ENCODE data around the gene AMZ1.
"Not testable (repeated sequence)": the region's sequence is repeated elsewhere in the genome, so short reads cannot be mapped to it uniquely, and the experiment has no call there.

AMZ1 gene

DNA sequence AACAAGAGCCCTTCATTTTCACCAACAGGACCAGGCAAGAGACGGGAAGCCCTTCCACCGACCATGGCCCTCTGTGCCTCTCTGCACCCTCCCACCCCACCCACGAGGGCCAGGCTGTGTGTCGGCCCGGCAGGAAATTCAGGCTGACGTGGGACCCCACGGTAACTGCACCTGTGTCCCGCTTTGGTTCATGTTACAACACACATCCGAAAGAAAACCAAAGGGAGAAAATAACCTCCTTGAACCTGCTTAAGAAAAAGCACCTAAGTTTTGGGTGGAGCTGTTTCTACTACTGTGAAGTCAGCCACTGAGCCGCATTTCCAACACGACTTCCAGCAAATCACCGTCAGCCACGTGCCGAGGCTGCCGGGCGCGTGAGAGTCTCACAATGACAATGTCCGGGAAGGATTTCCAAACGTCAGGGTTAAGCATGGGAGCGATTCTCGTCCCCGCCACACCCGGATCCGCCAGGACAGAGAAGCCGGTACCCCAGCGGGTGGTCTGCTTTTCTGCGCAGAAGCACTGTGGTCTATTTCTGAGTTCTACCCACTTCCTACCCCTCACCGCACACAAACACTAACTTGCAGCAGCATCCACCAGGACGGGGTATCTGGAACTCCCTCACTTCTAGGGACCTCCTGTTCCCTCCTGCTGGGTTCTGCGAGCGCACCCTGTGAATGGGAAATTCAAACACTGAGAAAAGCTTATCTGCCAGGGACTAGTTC is 36.6 kb downstream of the AMZ1 start:
- DNase-seq (ENCODE audit: low read depth in 1 of 2, low spot score in 1 of 2): no peak

DNA sequence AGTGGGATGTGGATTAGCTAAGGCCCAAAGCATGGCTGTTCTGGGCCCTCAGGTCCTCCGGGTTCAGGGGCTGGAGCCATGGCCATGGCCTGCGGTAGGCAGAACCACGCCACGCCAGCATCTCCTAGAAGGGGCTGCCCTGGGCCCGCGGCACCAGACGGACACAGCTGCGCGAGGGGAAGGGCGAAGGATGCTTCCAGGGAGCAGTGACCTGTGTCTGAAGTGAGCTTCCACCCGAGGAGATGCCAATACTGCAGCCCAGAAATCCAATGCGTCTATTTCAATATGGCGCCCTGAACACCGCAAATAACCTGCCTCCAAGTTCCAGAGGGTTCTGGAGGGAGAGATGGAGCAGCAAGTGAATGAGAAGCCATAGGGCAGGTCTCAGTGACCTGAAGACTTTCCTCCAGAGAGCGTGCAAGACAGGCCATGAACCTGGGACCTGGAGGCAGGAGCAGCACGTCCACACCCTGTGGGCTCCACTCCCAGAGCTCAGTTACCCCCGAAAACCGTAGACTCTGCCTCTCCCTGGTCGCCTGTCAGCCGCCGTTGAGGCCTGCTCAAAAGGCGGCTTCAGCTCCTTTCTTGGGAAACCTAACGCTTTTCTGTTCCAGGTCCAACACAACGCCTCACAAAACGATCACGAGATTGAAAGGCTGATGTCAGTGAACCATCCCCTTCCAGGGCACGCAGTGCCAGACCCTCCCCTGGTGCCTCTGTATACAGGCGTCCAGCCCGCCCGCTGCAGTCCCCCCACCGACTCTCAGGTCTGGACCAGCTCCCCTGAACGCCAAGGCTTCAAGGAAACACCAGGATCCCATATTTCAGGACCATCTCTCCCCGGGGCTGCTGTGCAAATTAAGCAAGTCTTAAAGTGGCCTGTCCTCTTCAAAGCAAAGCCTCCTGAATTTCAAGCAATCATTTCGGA is 37.4 kb downstream of the AMZ1 start:
- DNase-seq (ENCODE audit: low read depth in 1 of 2, low spot score in 1 of 2): no peak

DNA sequence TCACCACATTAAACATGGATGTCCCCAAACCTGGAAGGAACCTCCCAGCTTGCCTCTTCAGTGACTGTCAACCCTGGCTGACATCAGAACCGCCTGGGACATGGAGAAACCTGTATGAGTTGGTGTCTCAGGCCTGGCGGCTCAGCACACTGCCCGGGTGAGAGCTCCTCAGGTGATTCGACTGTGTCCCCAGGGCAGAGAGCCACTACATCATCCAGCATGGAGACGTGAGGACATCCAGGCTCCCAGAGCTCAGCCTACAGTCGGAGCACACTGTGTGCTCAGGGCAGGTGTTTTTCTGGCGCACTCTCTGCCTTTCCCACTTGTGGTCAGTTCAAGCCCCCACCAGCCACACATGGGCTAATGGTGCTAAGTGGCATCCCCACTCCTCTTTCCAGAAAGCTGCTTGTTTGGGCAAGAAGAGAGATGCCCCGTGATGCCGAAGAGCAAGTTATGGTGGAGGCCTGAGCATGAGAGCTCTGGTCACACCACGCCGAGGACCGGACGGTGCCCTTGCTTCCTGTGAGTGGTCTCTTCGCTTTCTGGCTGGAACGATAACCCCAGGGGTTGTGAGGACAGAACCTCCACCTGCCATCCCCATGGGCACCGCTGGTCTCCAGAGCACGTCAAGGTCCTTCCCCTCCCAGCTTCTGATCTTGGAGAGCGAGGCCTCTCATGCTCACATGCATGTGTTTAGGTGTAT is 38.5 kb downstream of the AMZ1 start:
- DNase-seq (ENCODE audit: low read depth in 1 of 2, low spot score in 1 of 2): no peak

DNA sequence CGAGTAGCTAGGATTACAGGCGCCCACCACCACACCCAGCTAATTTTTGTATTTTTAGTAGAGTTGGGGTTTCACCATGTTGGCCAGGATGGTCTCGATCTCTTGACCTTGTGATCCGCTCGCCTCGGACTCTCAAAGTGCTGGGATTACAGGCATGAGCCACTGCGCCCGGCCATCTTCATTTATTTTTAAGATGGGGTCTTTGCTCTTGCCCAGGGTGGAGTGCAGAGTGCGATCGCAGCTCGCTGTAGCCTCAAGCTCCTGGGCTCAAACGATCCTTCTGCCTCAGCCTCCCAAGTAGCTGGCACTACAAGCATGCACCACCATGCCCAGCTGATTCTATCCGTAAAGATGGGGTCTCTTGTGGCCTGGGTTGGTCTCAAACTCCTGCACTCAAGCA is 39.2 kb downstream of the AMZ1 start:
- not testable (repeated sequence) for DNase-seq (ENCODE audit: low read depth in 1 of 2, low spot score in 1 of 2)

DNA sequence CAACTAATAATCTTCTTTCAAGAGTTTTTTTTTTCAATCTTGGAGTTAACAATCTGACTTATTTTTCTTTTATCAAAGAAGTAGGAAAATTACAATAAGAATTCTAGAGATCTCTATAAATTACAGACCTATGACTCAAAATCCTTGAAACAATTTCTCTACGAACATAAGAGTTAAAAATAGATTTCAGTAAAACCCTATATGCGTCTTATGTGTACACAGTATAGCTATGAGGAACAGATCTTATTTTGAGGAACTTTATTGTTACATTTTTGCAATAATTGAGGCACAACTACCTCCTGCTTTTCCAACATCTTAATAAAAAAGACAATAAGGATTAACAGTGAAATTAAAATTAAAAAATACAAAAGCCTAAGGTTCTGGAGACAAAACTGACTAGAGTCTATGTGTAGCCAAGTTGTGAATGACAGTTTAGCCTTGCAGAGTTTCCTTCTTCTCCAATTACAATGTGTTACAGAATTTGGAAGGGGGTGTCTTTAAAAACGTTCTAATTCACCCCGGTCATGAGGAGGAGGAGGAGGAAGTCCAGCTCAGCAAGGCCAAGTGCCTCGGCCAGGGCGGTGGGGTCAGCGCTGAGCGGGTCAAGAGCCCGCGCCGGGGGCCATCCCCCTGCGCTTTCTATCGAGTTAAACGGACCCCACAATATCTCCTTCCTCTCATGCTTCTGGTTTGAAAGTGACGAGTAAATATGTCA is 40.5 kb downstream of the AMZ1 start:
- no peak for DNase-seq (ENCODE audit: low read depth in 1 of 2, low spot score in 1 of 2)

DNA sequence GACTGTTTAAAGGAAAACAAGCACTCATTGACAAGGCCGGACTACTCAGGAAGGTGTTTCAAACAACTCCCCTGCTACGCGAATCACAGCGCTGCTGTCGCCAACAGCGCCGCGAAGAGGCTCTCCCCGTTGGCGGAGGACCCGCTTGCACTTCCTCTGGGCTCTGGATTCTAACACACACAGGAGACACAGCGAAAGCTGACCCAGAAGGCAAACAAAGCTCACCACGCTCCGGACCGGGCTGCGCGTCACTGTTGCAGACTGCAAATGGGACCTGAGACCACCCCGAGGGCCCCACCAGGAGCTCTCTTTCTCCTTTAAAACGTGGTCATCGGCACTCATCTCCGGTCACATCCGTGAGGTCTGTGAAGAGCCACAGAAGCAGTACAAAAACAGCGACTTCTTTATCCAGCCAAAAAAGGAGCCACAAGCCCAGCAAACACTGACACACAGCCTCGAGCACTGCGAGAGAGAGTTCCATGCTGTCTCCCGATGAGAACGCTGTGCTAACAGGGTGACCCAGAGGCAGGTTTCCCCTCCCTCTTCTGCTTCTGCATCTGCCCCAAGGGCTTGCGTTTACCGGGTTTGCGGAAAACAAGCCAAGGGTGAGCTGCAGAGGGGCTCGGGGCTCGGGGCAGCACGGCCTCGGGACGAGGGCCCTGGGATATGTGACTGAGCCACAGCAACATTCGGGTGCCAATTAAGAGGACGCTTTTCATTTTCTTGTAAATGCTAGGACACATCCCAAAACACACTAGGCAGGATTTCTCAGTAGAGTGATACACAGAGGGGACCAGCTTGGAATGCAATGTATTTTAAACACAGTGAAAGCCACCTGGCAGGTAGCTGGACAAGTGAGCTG is 41.3 kb downstream of the AMZ1 start:
- DNase-seq (ENCODE audit: low read depth in 1 of 2, low spot score in 1 of 2): no peak

DNA sequence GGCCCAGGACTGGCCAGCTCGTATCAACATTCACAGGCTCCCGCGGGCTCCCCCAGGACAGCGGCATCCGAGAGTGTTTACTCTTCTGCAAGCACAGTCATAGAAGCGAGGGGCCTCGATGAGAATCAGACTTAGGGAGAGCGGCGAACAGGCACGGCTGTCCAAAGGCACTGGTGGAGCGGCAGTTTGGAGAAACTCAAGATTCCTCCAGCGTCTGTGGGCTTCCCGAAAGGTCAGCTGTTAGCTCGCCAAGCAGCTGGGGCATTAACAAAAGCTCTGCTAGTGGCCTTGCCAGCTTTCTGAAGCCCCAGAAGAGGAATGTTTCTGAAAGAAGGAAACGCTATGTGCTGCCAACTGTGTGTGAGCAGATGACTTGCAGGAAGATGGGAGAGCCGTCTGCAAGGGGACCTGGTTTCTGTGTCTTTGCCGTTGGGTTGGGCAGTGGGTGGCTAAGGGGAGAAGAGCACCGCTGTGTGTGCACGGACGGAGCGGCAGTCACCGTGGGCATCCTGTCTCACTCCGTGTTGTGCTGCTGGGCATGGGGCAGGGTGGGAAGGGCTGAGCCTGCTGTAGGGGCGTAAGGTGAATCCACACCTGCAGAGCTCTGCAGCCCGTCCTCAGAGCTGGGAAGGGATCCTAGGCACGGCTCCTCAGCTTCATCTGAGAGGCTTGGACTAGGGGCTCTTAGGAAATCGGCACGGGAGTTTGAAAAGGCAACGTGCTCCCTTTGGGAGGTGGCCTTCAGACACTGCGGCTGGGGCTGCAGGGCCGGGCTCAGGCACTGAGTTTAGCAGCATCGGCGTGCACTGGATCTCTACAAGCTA is 42.1 kb downstream of the AMZ1 start:
- DNase-seq (ENCODE audit: low read depth in 1 of 2, low spot score in 1 of 2): no peak

DNA sequence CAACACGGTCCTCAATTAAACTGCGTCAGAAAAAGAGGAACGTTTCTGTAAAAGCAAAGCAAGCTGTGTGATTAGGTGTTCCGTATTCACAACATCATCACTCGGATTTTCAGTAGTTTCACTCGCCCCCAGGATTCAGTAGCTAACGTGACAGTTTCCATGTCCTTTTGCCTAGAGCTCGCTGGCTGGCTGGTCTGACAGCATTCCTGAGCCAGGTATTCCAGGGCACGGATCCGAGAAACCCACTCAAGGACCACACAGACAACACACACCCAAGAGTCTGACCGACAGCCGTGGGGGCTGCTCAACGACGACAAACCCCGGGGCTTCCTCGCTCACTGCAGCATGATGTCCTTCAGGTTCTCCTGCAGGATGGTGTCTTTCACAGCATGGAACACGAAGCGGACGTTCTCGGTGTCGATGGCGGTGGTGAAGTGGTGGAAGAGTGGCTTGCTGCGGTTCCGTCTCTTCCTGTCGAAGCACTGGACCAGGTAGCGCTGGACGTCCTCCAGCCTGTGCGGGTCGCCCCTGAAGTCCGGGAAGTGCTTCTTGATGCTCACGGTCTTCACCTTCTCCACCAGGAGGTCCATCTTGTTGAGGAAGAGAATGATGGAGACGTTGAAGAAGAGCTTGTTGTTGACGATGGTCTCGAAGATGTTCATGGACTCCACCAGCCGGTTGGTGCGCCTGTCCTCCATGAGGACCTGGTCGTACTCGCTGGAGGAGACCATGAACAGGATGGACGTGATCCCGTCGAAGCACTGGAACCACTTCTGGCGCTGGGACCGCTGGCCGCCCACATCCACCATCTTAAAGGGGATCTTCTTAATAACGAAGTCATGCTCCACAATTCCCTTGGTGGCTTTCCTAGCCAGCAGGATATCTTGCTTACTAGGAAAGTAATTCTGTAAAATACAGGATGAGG is 43.1 kb downstream of the AMZ1 start:
- no peak for DNase-seq (ENCODE audit: low read depth in 1 of 2, low spot score in 1 of 2)

DNA sequence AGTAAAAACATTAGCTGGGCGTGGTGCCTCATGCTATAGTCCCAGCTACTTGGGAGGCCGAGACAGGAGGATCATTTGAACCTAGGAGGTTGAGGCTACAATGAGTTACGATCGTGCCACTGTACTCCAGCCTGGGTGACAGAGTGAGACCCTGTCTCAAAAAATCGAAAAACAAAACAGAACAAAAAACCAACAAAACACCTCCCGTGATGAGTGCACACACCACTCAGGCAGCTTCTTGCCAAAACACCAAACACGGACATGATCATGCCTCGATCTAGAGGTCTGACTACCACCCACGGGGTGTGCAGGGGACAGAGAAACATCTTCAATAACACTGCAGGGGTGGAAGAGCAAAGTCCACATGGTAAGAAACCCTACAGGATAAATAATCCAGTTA is 44.4 kb downstream of the AMZ1 start:
- DNase-seq (ENCODE audit: low read depth in 1 of 2, low spot score in 1 of 2): no peak

DNA sequence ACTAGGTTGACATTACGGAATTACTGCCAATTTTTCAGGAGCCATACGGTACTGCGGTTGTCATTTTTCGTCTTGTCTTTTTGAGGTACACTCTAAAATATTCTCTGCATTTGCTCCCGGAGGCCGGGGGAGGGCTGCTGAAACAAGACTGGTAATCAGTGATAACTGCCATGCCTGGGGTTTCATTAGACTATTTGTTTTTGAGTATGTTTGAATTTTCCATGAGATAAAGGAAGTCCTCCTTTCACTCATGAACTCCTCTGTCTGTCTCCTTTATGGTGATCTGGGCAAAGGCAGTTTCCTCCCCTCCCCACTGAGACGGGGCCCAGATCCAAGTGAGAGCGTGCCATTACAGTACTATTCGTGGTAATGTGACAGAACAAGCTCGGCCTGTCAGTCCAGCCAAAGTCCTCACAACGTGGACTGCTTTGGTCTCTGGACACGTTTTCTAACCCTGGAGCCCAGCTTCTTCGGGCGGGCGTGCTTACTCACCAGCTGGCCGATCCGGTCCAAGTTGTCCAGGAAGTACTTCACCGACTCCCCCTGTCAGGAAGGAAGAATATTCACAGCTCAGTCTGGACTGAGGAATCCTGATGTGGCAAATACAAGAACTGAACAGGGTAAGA is 45.1 kb downstream of the AMZ1 start:
- no peak for DNase-seq (ENCODE audit: low read depth in 1 of 2, low spot score in 1 of 2)

DNA sequence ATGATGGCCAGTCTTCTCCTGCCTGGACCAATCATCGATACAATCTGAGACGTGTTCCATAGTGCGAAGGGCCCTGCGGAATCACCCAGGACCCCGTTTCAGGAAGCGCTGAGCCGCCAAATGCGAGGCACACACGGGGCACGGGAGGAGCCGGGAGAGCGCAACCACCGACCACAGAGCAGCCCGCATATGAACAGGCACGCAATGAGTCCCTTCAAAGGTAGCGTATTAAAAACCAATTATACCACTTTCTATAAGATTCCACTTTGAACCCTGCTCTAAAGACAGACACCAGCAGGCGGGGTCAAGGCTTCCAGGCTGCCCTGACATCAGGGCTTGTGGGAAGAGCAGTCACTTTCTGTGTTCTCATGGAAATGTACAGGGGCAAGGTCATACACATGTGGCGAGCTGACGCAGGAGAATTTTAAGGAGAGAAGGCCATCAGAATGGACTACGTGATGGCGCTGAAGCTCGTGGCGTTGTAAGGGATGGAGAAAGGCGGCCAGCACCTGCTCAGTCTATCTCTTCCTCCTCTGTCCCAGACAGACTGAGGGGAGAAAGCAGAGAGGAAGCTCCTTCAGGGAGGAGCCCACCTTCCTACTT is 46.2 kb downstream of the AMZ1 start:
- DNase-seq (ENCODE audit: low read depth in 1 of 2, low spot score in 1 of 2): no peak

DNA sequence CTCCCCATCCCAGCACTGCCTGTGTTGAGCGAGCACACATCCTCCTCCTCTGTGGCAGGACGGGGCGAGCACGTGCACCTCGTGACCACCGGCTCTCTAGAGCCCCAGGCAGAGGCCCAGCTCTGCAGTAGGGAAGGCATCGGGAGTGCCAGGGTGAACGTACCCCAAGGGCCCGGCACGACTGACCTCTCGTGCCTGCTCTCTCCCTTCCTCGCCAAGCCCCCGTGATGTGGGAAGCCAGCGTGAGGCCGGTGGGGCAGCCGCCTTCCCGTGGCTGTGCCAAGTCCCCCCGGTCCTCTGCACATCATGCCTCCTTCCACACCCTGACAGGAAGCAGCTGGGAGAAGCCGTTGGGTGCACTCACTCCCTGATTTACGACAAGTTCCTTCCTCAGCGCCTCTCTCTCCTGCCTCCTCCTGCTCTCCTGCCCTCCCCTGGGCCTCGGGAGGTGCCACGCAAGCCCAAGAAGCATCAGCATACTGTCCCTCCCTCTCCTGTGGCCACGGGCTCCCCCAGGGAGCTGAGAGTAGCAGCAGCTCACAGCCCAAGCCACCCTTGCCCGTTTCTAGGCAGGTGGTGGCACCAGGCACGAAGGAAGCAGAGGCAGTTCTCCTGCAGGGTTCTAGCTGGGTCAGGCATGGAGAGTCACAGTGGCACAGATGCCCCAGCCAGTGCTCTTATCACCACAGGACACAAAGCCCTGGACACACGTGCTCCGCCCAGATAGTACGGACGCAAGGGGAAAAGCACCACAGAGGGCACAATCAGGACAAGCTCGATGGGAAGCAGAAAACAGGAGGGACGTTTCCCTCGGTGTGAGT is 47.0 kb downstream of the AMZ1 start:
- no peak for DNase-seq (ENCODE audit: low read depth in 1 of 2, low spot score in 1 of 2)

DNA sequence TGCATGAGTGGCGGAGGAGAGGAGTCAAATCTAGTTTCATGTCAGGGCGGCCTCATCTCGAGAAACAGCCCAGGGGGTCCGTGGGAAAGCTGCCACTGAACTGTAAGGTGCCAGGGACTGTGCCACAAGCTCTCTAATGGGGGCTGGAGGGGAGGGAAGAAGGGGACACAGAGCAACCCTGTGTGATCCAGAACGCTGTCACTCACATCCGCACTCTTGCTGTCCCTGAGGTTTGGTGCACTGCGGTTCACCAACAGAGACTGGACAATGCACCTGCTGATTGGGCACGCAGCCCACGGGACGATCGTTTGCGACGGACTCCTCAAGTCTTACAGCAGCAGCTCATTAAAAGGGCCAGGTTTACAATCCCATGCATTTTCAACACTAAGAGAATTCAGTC is 47.7 kb downstream of the AMZ1 start:
- DNase-seq (ENCODE audit: low read depth in 1 of 2, low spot score in 1 of 2): no peak

DNA sequence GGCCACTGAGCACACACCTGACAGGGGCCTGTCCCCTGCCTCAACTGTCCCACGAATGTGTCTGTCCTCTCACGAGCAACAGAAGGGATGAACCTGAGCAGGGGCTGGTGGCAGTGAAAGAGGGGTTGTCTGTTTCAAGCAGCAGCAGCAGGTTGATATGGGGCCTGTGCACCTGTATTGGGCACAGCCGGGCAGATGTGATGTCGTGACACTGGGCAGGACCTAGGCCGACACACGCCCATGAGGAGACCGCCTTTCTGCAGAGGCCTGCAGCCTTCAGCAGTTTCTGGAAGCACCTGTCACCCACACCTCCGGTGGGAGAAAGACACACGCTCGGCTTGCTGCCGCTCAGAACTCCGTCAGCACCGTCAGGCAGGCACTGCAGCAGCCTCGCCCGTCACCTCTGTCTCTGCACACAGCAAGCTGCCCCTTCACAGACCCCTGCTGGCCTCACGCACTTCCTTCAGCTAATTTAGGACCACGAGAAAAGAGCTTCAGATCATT is 48.5 kb downstream of the AMZ1 start:
- DNase-seq (ENCODE audit: low read depth in 1 of 2, low spot score in 1 of 2): no peak

DNA sequence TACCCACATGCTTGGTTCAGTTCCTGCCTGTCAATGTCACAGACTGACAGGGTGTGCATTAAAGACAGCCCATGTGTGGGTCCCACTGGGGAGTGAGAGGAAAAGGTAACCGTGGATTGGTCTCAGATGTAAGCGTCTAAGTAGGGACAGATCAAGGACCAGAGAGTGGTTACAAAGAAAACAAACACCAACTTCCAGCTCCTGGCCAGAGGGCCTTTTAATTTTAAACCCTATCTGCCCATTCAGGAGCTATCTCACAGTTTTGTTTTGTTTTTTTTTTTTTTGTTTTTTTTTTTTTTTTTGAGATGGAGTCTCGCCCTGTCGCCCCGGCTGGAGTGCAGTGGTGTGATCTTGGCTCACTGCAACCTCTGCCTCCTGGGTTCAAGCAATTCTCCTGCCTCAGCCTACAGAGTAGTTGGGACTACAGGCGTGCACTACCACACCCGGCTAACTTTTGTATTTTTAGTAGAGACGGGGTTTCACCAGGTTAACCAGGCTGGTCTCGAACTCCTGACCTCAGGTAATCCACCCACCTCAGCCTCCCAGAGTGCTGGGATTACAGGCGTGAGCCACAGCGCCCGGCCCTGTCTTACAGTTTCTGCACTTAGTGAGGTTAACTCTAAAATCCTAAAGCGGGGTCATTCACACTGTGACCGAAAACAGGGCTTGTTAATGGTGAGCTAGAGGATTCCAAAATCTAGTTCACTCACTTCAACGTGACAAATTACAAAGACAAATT is 49.2 kb downstream of the AMZ1 start:
- DNase-seq (ENCODE audit: low read depth in 1 of 2, low spot score in 1 of 2): not testable (repeated sequence)
